HTR-8/SVneo (cell line): Measurements from ENCODE around the gene GHRHR.

ENCODE experiments used
- DNase-seq: peaks from one replicate; pipeline ENCODE4 v3.0.0; 2011; ENCODE audit warnings: low spot score, mixed read lengths; ENCODE audit not compliant: insufficient read length
- FAIRE-seq: peaks from 2 replicates; lab custom pipeline; 2011; peaks lifted over from hg19 to GRCh38; lab: Jason Lieb, UNC

Gene GHRHR

GRCh38 chr7:30956704-30957103 lies 7.0 kb upstream of the GHRHR start:
- DNase-seq (no peak), FAIRE-seq (no peak)

GRCh38 chr7:30965372-30965771 lies 1.6 kb downstream of the GHRHR start:
- DNase-seq (no peak), FAIRE-seq (no peak)

GRCh38 chr7:30965883-30966282 lies 2.1 kb downstream of the GHRHR start:
- DNase-seq (no peak), FAIRE-seq (no peak)

- no peak for DNase-seq
- FAIRE-seq = no peak
Measured at GRCh38 chr7:30968294-30968693, 4.5 kb downstream of the GHRHR start.

- FAIRE-seq = no peak
Measured at GRCh38 chr7:30968747-30969603, 5.2 kb downstream of the GHRHR start.

GRCh38 chr7:30969604-30969970 lies 5.8 kb downstream of the GHRHR start:
- FAIRE-seq = no peak

More at GRCh38 chr7:30968747-30969603, 5.2 kb downstream of the GHRHR start:
- DNase-seq = no peak

GRCh38 chr7:30970074-30970473 lies 6.3 kb downstream of the GHRHR start:
- no peak for FAIRE-seq

More at GRCh38 chr7:30969604-30969970, 5.8 kb downstream of the GHRHR start:
- DNase-seq = no peak

GRCh38 chr7:30970594-30971094 lies 6.9 kb downstream of the GHRHR start:
- DNase-seq (no peak), FAIRE-seq (no peak)

More at GRCh38 chr7:30970074-30970473, 6.3 kb downstream of the GHRHR start:
- DNase-seq = no peak

GRCh38 chr7:30971440-30971839 lies 7.7 kb downstream of the GHRHR start:
- no peak for FAIRE-seq
- no peak for DNase-seq

- DNase-seq (no peak), FAIRE-seq (no peak)
Measured at GRCh38 chr7:30971840-30972563, 8.2 kb downstream of the GHRHR start.

- no peak for DNase-seq
- no peak for FAIRE-seq
Measured at GRCh38 chr7:30973292-30973691, 9.5 kb downstream of the GHRHR start.

GRCh38 chr7:30973791-30974604 lies 10.2 kb downstream of the GHRHR start:
- DNase-seq = no peak
- FAIRE-seq = no peak

GRCh38 chr7:30974605-30975255 lies 11.0 kb downstream of the GHRHR start:
- FAIRE-seq (no peak), DNase-seq (peak; percentile 45)

GRCh38 chr7:30975256-30975899 lies 11.6 kb downstream of the GHRHR start:
- DNase-seq (no peak), FAIRE-seq (no peak)

- FAIRE-seq = no peak
- DNase-seq = no peak
Measured at GRCh38 chr7:30976381-30976780, 12.6 kb downstream of the GHRHR start.

GRCh38 chr7:30977222-30977621 lies 13.5 kb downstream of the GHRHR start:
- no peak for DNase-seq
- no peak for FAIRE-seq

- no peak for DNase-seq
- FAIRE-seq = no peak
Measured at GRCh38 chr7:30977896-30978564, 14.3 kb downstream of the GHRHR start.

GRCh38 chr7:30979027-30979426 lies 15.3 kb downstream of the GHRHR start:
- FAIRE-seq = no peak
- DNase-seq = no peak

GRCh38 chr7:30980194-30980593 lies 16.4 kb downstream of the GHRHR start:
- DNase-seq = no peak
- no peak for FAIRE-seq
